Tibial nerve (tissue), 4 donors: Measurements from ENCODE around the gene LRRC4C. TPM values are rescaled to one million over a fixed set of nuclear protein-coding genes. Genes with fewer than 3 reads are reported as not detected.

Source experiments
- DNase-seq, 2 donors: peaks; one replicate each; pipeline ENCODE4 v3.0.0-alpha.2; 2019; ENCODE audit warnings: low spot score in 2 of 2
- H3K27ac ChIP-seq, 4 donors: fragments of 200-600 bp; sonication (generic) in 3 of 4; one replicate each; pipeline ENCODE4 v1.5.1; 2017 to 2019; ENCODE audit warnings: mild to moderate bottlenecking in 1 of 4
- H3K27me3 ChIP-seq, 2 donors: fragments of 200-600 bp; sonication (generic) in 1 of 2; one replicate each; pipeline versions ENCODE4 v1.5.1 to v1.6.0; 2017 to 2019
- H3K36me3 ChIP-seq, 3 donors: fragments of 200-600 bp; sonication (generic); one replicate each; pipeline ENCODE4 v1.5.1; 2018 to 2019
- H3K4me1 ChIP-seq, 4 donors: fragments of 200-600 bp; sonication (generic) in 3 of 4; one replicate each; pipeline ENCODE4 v1.5.1; 2017 to 2019
- H3K4me3 ChIP-seq, 4 donors: fragments of 200-600 bp; sonication (generic) in 3 of 4; one replicate each; pipeline ENCODE4 v1.5.1; 2017 to 2019; ENCODE audit warnings: mild to moderate bottlenecking in 1 of 4, moderate library complexity in 1 of 4
- H3K9me3 ChIP-seq, 4 donors: fragments of 200-600 bp; sonication (generic) in 3 of 4; one replicate each; pipeline ENCODE4 v1.5.1; 2017 to 2019
- EP300 ChIP-seq, 2 donors: sonication (generic); formaldehyde crosslinking; IDR thresholded peaks; one replicate each; pipeline ENCODE4 v1.6.1; 2017; ENCODE audit warnings: antibody characterized with exemption in 2 of 2, mild to moderate bottlenecking in 1 of 2
- POLR2A ChIP-seq, 2 donors: fragments of 450-650 bp; IDR thresholded peaks; one replicate each; pipeline ENCODE4 v1.6.1; 2017; ENCODE audit warnings: antibody characterized with exemption in 2 of 2, mild to moderate bottlenecking in 2 of 2, moderate library complexity in 2 of 2
- WGBS, 2 donors: methylation state at CpG; one replicate each; pipeline ENCODE4 v1.1.5; 2018; 5-methylcytosine and 5-hydroxymethylcytosine counted together
- total RNA-seq, 4 donors: library from RNA; depleted of rRNA; stranded (reverse); fragments of >200 nt; gene quantifications; one replicate each; pipeline ENCODE4 v1.1.0, GENCODE V29; 2016
- TF ChIP-seq, protein P1 (sequence below), 5 experiments: fragments of 200-600 bp in 3 of 5; fragments of 450-650 bp in 2 of 5; sonication (generic) in 3 of 5; IDR thresholded peaks; one replicate each; pipeline ENCODE4 v1.5.1; 2016 to 2019; ENCODE audit warnings: antibody characterized with exemption in 5 of 5, mild to moderate bottlenecking in 3 of 5, moderate library complexity in 2 of 5

LRRC4C gene
- total RNA-seq, 4 donors from 2014 or later, result 7.1 to 15.7 (median 8.4) TPM

DNA sequence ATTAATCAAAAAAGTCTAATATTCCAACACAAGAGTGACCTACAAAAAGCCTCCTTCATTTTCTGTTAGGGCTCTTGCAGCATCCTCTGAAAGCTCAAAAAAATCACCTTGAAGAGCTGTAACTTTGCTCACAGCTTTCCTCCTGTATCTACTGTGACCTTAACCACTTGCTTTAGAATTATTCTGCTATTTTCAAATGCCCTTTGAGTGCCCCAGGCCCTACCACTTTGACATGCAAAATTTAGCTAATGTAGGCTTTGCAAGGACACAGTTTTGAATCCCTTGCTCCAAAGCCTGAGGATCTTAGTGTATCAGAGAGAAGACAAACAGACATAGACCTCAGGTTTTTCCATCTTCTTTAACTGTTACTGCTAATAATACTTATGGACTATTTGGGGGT lies 253.1 kb downstream of the LRRC4C start:
- Histone ChIP-seq H3K9me3 (no peaks in the 10 kb centered on the region), H3K4me3 (no peak overlapping the region), H3K27me3 (no peaks in the 10 kb centered on the region), H3K27ac (no peak overlapping the region), H3K4me1 (no peaks in the 10 kb centered on the region), H3K36me3 (no peaks in the 10 kb centered on the region)
- no peak for TF ChIP-seq EP300 (IDR thresholded peaks at IDR 0.05)
- TF ChIP-seq, protein P1, sequence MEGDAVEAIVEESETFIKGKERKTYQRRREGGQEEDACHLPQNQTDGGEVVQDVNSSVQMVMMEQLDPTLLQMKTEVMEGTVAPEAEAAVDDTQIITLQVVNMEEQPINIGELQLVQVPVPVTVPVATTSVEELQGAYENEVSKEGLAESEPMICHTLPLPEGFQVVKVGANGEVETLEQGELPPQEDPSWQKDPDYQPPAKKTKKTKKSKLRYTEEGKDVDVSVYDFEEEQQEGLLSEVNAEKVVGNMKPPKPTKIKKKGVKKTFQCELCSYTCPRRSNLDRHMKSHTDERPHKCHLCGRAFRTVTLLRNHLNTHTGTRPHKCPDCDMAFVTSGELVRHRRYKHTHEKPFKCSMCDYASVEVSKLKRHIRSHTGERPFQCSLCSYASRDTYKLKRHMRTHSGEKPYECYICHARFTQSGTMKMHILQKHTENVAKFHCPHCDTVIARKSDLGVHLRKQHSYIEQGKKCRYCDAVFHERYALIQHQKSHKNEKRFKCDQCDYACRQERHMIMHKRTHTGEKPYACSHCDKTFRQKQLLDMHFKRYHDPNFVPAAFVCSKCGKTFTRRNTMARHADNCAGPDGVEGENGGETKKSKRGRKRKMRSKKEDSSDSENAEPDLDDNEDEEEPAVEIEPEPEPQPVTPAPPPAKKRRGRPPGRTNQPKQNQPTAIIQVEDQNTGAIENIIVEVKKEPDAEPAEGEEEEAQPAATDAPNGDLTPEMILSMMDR (IDR thresholded peaks at IDR 0.05), result no peak
- TF ChIP-seq POLR2A (IDR thresholded peaks at IDR 0.05), result no peak
- DNase-seq, result no peak

DNA sequence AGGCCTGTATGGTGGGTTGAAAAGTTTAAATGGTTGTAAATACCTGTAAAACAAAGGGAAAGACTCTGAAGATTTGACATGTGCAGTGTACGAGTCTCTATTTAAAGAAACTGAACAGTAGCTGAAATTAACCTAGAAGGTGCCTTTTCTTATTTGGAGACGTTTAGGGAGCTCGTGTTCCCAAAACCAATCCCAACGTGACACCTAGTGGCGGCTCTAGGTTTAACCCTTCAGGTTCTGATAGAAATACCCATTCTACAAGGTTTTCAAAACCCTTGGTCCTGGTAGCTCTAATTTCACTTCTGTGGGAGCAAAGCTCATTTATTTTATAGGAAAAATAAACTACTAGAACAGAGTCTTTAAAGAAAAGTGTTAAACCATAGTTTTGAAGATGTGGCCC lies 258.3 kb downstream of the LRRC4C start:
- DNase-seq, result no peak
- H3K4me1 ChIP-seq, result no peaks in the 10 kb centered on the region
- H3K9me3 ChIP-seq, result peaks cover 0 to 6% (median 0%) of the 10 kb centered on the region in 4 donors
- no peak overlapping the region for H3K4me3 ChIP-seq
- WGBS, 2 donors, result 2 to 4% methylated on average over 5 of the region's 5 CpGs
- no peaks in the 10 kb centered on the region for H3K36me3 ChIP-seq
- no peaks in the 10 kb centered on the region for H3K27me3 ChIP-seq
- no peak overlapping the region for H3K27ac ChIP-seq
- no peak for TF ChIP-seq POLR2A (IDR thresholded peaks at IDR 0.05)
- TF ChIP-seq, protein P1 (IDR thresholded peaks at IDR 0.05), result no peak
- no peak for TF ChIP-seq EP300 (IDR thresholded peaks at IDR 0.05)

DNA sequence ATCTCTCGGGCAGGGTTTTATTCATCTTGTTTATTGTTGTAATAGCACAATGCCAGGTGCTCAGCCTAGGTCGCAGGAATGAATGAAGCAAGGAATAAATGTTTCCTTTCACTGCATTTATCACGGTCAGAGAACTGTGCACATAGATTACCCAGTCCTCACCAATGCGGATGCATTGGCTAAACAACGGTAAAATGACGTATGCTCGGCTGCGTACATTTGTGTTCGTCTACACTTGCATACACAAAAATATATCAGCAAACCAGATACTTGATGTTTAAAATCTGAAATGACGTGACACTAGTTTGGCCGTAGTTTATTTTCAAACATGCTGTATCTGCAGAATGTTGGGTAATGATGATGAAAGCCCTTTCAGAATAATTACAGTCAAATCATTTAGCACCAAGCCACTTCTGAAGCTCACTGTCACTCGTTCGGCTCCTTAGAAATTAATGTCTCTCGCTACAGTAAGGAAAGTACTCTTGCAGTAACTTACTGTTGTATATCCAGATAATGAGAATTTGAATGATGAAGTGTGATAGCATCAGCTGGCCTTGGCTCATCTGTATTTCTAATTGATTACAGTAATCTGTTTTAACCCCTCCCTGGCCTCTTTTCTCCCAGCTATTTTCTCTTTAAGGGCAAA lies 268.9 kb downstream of the LRRC4C start:
- TF ChIP-seq POLR2A (IDR thresholded peaks at IDR 0.05), result no peak
- TF ChIP-seq, protein P1 (IDR thresholded peaks at IDR 0.05), result no peak
- no peak for TF ChIP-seq EP300 (IDR thresholded peaks at IDR 0.05)
- no peak for DNase-seq
- Histone ChIP-seq H3K4me3 (no peak overlapping the region), H3K36me3 (no peaks in the 10 kb centered on the region), H3K27me3 (no peaks in the 10 kb centered on the region), H3K9me3 (peaks cover 0 to 10% (median 0%) of the 10 kb centered on the region in 4 donors), H3K4me1 (no peaks in the 10 kb centered on the region), H3K27ac (no peak overlapping the region)
- WGBS, 2 donors, result 82 to 83% methylated on average over 14 of the region's 14 CpGs

DNA sequence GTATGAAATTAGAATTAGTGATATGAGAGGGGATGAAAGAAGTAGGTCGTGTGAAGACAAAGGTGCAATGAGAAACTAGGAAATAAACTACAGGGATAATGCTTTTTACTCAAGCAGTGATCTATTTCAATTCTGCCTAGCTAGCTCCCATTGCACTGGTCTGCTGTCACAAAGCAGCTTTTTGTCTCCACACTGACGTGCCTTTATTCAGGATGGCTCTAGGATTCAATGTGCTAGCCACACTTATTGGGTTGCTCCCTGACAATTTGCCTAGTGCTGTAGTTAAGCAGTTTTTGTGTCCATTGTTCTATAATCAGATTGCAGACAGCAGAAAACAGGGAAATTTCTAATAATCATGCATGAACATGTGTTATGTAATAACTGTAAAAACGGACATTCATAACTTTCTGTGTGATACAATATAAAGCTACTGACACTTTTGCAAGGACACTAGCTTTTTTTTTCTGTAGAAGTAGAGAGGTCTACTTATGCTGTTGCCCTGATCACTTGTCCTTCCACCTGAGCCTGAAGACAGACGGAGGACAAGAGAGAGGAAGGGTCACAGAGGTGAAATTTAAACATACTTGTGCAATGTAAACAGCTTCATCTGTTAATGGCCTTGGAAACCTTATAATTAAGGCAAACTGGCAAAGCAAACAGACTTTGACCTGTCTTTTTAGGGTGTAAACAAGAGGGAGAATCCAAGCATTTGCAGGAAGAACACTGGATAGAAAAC lies 269.6 kb downstream of the LRRC4C start:
- Histone ChIP-seq H3K4me1 (no peaks in the 10 kb centered on the region), H3K27me3 (no peaks in the 10 kb centered on the region), H3K36me3 (no peaks in the 10 kb centered on the region), H3K27ac (no peak overlapping the region), H3K9me3 (peaks cover 0 to 10% (median 0%) of the 10 kb centered on the region in 4 donors), H3K4me3 (no peak overlapping the region)
- no peak for DNase-seq
- 24 to 37% methylated on average over 4 of the region's 4 CpGs for WGBS, 2 donors
- TF ChIP-seq POLR2A (IDR thresholded peaks at IDR 0.05) (no peak), EP300 (IDR thresholded peaks at IDR 0.05) (no peak)
- TF ChIP-seq, protein P1 (IDR thresholded peaks at IDR 0.05), result no peak

DNA sequence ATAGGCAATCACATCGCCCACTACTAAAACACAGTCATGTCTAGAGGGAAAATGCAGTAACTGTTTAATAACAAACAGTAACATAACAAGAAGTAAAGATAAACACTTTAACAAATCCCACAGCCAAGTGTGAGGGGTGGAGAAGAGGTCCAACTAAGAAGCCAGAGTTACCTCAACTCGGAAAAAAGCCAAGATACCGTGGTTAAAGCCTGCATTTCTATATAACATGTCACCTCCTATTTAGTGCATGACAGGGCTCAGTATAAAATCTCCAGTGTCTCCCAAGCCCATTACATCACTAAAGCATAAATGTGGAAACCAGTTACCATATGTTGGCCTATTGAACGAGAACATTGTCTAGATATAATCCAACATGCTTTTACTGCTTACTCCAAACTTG lies 281.7 kb downstream of the LRRC4C start:
- no peak overlapping the region for H3K27ac ChIP-seq
- H3K36me3 ChIP-seq, result no peaks in the 10 kb centered on the region
- 65 to 69% methylated on average over 4 of the region's 4 CpGs for WGBS, 2 donors
- no peaks in the 10 kb centered on the region for H3K27me3 ChIP-seq
- TF ChIP-seq POLR2A (IDR thresholded peaks at IDR 0.05), result no peak
- TF ChIP-seq EP300 (IDR thresholded peaks at IDR 0.05), result no peak
- TF ChIP-seq, protein P1 (IDR thresholded peaks at IDR 0.05), result no peak
- no peaks in the 10 kb centered on the region for H3K4me1 ChIP-seq
- no peaks in the 10 kb centered on the region for H3K9me3 ChIP-seq
- DNase-seq, result no peak
- H3K4me3 ChIP-seq, result no peak overlapping the region
